HG03064 (cell line): ENCODE data around the gene CACNA1C.

Source experiments
- ATAC-seq: cut with Tn5 transposase; IDR thresholded peaks from one replicate; pipeline ENCODE4 v1.9.1; 2021; ENCODE audit warnings: low read depth; ENCODE audit not compliant: unreplicated experiment

The CACNA1C gene

DNA sequence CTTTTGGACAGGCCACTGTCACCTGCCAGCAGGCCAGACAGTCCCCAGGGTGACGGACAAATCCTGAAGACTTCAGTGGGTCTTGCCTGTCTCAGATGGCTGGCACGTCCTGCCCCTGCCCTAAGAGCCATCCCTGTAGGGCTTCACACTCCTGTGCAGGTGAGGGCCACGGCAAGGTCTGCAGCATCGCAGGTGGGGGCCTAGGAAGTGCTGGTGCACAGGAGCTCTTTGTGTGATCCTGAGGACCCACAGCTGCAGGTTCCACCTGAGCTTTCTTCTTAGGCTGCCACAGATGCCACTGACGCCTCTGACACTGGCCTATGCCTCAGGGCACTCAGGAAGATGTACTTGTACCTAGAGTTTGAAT lies 633.5 kb downstream of the CACNA1C start:
- no peak for ATAC-seq

DNA sequence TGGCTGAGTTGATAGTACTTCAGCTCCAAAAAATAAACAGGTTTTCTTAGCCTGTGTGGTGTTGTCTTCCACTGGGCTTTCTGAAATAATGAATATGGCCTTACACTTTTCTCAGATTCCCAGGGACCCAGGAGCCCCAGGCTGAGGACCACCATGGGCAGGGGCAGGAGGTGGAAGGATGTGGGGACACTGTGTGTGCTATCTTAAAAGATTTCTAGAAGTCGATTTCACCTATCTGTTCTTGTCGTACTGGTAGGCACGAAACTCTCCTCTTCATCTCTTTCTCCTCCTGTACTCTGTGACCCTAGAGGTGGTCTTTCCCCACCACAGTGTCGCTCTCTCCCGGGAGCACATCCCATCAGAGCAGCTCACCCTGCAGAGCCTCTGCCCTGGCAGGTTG lies 634.3 kb downstream of the CACNA1C start:
- no peak for ATAC-seq

DNA sequence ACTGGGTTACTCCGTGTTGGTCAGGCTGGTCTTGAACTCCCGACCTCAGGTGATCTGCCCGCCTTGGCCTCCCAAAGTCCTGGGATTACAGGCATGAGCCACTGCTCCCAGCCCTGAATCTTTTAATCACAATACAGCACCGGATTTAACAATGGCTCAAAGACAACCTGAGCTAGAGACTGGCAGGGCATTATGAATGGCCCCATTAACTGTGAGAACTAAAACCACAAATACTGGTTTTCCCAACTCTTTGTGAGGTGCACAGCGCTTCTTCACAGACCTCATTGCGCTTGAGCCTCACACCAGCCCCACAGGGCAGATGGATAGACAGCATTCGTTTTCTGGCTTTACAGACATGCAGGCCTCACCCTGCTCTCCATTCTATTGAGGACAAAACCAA lies 634.9 kb downstream of the CACNA1C start:
- no peak for ATAC-seq

DNA sequence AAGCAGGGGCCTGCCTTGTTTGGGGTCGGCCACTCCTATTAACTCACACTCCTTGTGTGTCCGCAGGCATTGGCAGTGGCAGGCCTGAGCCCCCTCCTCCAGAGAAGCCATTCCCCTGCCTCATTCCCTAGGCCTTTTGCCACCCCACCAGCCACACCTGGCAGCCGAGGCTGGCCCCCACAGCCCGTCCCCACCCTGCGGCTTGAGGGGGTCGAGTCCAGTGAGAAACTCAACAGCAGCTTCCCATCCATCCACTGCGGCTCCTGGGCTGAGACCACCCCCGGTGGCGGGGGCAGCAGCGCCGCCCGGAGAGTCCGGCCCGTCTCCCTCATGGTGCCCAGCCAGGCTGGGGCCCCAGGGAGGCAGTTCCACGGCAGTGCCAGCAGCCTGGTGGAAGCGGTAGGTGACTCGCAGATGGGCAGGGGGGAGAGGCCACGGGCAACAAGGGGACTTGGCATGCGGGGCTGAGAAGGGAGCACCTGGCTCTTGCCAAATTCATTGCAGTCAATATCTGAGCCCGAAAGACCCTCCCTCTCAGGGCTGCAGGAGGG lies 635.7 kb downstream of the CACNA1C start:
- no peak for ATAC-seq

DNA sequence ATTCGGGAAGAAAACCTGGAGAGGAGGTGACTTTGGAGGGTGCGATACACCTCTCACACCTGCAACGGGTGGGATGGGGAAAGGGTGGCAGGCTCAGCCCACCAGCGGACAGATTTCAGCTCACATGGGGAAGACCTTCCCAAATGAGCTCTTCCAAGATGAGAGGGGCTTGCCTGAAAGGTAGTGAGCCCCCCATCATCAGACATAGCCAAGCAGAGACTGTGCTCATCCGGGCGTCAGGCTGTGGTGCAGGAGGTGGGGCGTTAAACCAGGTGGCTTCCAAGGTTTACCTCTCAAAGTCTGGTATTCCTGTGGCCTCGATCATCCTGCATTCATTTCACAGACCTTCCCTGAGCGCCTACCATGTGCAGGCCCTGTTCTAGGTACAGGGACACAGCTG lies 636.6 kb downstream of the CACNA1C start:
- no peak for ATAC-seq

DNA sequence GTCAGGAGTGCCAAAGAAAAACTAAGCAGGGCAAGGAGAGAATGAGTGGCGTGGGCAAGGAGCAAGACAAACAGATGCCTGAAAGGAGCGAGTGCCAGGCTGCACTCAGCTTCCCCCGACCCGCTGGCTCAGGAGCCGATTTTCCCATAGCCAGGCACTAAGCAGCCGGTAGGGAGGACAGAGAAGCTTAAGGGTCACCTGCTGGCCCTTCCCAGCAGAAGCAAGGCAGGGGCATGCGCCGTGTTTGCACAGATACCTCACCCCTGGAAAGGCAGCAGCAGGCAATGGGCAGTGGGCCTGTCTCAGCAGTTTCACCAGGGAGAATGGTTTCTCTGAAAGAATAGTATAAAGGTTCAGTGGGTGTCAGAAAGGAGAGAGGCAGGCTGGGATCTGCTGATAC lies 637.1 kb downstream of the CACNA1C start:
- no peak for ATAC-seq

DNA sequence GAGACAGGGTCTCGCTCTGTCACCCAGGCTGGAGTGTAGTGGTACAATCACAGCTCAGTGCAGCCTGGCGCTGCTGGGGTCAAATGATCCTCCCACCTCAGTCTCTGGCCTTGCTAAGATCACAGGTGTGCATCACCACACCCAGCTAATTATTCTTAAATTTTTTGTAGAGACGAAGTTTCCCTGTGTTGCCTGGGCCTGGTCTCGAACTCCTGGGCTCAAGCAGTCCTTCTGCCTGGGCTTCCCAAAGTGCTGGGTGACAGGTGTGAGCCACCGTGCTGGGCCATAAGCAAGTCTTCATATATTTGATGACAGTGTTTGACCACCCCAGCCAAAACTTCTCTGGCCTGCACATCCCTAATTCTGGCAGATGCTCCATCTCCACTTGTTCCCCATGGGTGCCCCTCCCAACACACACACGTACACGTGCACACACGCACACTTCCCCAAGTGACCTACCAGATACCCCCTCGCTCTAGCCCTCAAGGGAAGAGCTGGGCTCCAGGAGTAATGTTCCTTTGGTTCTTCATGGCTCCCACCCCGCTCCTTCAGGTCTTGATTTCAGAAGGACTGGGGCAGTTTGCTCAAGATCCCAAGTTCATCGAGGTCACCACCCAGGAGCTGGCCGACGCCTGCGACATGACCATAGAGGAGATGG lies 637.7 kb downstream of the CACNA1C start:
- no peak for ATAC-seq

DNA sequence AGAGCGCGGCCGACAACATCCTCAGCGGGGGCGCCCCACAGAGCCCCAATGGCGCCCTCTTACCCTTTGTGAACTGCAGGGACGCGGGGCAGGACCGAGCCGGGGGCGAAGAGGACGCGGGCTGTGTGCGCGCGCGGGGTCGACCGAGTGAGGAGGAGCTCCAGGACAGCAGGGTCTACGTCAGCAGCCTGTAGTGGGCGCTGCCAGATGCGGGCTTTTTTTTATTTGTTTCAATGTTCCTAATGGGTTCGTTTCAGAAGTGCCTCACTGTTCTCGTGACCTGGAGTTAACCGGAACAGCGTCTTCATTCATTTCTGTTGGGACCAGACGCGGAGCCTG lies 638.2 kb downstream of the CACNA1C start:
- peak; percentile 23 for ATAC-seq

DNA sequence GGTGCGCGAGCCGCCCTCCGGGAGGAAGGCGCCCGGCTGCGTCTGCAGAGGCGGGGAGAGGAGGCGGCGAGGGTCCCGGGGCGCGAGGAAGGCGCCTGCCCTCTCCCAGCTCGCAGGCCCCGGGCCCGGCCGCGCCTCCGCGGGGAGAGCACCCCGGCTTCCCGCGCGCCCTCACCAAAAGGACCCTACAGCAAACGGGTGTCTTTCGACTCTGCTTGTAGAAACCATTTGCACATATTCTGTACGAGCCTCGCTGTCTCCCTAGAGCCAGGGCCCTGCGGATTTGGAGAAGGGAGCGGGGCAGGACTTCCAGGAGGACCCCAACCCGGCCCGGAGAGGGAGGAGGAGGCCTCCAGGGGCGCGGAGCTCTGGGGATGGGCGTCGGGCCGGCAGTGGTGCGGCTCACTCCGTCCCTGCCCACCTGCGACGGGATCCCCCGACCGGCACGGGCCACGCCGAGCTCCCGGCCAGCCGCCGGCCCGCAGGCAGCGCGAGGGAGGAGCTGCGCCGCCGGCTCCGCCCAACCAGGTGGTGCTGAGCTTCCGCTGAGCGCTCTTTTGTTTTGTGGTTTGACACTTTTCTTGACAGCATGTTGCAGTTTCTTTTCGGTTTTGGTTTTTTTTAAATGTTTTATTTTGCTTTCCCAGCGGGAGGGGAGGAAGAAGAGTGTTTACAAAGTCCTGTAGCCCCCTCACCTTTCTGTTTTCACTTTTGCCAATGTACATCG lies 638.7 kb downstream of the CACNA1C start:
- peak; percentile 69 for ATAC-seq

DNA sequence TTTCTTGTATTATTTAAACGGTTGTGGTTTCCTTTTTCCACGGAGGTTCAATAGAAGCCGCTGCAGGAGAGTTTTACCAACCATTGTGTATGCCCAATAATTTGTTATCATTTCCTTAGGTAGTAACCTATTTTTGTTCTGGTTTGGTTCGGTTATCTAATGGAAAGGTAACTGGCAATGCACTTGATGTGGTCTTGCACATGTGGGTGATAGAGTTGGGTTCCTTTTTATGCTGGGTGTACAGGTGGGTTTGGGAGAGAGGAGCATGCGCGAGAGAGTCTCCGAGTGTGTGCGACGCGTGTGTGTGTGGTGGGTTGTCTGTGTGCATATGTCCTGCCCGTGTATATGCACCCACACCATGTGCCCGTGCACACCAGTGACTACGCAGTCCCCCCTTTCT lies 639.3 kb downstream of the CACNA1C start:
- no peak for ATAC-seq

DNA sequence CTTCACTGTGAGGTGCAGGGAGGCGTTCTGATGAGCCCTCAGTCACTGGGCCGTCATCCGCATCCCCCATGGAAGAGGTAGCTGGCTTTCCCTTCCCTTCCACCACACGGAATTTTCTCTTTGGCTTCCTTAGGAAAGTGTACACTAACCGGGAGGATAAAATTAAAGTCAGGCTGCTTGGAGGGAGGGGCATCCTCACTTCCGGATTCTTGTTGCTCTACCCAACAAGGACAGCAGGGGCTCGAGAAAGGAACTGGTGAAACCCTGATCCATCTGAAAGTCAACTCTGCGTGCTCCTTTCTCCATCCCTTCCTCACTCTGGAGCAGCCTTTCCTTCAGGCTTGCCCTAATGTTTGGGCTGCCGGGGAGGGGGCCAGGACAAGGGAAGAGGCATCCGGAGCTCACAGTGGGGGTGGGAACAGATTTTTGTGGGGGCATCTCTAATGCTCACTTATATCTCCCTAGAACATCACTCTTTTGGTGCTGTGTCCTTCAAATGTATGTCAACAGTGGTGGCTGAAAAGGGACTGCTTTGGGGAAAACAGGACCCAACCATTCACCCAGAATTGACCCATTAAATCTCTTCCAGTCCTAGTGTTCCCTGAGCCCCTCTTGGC lies 640.6 kb downstream of the CACNA1C start:
- no peak for ATAC-seq

DNA sequence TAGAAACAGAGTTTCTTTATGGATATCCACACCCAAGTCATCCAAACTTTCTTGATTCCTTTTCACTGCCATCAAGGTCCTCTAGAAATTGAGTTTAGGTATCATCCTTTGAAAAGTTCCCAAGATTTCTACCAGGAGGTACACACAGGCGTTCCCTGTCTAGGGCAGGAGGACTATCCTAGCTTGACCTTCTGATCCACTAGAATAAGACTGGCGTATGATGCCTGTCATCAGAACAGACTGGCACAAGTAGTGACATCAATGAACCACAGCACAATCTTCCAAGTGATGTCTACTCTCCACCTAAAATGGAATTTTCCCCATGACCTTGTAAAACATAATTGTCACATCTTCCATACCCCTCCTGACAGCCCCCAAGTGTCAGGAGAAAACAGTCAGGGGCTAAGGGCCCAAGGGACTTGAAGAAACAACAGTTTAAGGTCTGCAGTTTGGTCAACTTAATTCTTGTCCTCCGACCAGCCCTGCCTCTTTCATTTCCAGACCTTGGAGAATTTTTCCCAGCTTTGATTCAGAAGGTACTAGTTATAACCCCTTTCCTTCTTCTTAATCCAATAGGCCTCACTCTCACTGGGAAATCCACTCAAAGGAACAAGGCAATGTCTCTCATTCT lies 641.3 kb downstream of the CACNA1C start:
- ATAC-seq: no peak

DNA sequence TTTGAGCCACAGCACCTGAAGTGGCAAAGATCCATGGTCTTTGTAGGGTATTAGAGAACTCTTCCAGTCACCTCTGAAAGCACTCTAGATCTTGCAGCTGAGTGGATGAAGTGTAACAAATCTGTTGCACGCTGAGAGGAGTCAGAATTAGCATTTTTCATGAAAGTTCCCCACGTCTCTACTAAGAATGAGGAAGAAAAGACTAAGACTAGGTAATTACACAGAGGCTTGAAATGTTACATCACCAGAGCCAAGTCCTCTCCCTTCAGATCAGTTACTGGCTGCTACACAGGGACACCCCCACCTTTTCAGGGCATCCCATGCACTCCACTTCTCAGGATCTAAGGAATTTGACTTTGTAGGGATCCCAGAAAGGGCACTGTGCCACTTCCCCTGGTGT lies 643.3 kb downstream of the CACNA1C start:
- no peak for ATAC-seq

DNA sequence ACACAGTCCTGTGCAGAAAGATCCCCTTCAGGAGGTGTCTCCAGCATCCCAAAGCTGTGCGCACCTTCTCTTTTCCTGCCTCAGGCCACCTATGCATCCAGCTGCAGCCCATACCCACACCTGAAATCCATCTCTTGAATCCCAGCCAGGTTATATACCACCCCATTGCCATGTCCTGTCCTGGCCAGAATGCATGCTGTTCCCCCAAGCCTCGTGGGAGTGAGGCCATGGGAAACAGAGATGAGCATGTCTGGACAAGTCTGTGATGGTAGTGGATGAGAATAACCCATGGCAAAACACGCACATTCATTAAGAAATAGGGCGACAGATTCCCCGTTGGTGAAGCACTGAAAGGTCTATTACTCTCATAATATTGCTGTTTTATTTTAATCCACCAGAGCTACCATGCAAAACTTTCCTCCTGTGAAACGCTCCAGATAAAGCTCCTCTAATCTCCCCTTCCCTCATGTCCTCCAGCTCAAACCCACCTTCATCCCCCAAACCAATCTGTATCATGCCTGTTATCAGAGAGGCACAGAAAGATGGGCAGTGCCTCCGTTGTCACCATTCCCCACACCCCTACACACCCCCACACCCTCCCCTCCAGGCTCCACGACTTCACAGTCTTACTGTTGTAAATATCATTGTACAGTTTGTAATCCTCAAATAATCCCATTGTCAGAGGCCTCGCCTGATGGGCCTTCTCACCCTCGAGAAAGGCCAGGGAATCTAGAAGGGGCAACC lies 644.4 kb downstream of the CACNA1C start:
- no peak for ATAC-seq

DNA sequence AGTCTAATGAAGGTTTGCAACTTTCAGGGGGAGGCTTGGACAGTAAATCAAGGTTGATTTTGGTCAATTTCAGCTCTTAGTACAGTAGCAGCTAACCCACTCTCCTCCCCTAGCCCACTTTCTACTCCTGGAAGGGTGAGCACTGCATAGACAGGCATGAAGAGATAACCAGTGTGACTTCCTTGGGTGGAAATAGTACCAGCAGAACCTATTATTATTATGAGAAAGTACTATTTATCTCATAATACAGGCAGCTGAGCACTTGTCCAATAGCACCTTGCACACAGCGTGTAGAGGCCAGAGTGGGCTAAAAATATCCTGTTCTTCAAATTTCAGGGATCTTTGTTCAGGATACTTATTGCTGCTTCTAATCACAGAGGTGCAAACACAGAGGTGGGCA lies 645.8 kb downstream of the CACNA1C start:
- ATAC-seq: no peak

DNA sequence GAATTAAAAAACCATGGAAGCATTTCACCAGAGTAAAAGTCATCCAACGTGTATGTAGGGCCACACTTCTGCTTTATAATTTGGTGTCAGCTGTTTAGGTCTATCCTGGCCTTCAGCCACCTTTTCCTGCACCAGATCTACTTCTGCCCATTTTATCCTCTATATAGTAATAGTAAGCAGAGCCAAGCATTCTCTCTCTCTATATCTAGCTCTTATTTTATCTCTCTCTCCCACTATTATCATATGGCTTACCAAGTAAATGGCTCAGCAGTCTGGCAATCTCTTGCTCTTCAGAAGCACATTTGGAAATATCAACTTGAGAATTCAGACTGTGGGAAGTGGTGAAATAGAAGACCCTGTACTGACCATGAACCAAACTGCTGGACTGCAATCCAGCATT lies 657.9 kb downstream of the CACNA1C start:
- no peak for ATAC-seq

DNA sequence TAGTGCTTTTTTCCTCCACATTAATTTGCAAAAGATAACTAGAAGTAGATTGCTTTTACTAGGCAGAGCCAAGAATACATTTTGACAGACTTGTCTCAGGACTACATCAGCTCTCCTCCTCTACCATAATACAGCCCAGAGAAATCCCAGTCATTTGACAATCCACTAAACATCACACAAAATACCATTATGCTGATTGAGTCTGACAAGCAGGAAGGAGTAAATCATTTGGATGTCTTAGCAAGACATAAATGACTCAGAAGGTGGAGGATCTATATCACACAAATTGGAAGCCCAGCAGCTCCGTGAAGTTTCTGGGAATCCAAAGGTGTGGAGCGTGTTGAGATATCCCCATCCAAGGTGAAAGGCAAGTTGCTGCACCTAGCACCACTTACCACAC lies 666.6 kb downstream of the CACNA1C start:
- no peak for ATAC-seq

DNA sequence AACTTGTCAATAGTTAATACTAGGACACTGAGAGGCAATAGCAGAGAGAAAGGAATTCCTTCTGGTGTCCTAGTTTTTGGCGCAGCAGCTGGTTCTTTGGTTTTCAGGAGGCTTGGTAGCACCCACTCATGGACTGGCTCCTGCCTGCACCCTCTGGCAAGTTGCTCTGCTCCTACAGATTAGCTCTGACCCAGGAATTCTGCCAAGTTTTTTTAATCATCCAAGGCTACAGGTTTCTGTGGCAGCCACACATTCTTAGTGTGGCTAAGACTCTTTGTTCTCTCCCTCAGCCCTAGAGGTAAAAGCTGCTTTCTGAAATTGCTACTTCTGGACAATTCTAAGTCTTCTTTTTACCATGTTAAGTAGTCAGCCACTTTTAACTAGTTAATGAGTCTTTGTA lies 670.0 kb downstream of the CACNA1C start:
- ATAC-seq: no peak

DNA sequence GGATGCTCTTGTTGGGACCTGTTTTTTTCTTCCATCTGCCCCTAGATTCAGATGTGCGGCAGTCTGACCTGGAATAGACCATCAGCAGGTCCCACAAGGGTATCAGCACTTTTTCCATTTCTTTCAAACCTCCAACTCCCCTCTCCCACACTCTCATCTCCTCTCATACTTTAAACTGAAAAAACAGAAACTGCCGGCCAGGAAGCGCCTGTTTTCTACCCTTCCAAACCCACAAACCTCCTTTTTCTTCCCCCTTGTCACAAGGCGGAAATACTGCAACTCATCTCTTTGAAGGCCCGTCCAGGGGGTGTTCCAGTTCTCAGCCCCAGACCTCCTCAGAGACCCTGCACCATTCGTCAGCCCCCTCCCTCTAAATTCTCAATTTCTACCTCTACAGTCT lies 679.5 kb downstream of the CACNA1C start:
- no peak for ATAC-seq

DNA sequence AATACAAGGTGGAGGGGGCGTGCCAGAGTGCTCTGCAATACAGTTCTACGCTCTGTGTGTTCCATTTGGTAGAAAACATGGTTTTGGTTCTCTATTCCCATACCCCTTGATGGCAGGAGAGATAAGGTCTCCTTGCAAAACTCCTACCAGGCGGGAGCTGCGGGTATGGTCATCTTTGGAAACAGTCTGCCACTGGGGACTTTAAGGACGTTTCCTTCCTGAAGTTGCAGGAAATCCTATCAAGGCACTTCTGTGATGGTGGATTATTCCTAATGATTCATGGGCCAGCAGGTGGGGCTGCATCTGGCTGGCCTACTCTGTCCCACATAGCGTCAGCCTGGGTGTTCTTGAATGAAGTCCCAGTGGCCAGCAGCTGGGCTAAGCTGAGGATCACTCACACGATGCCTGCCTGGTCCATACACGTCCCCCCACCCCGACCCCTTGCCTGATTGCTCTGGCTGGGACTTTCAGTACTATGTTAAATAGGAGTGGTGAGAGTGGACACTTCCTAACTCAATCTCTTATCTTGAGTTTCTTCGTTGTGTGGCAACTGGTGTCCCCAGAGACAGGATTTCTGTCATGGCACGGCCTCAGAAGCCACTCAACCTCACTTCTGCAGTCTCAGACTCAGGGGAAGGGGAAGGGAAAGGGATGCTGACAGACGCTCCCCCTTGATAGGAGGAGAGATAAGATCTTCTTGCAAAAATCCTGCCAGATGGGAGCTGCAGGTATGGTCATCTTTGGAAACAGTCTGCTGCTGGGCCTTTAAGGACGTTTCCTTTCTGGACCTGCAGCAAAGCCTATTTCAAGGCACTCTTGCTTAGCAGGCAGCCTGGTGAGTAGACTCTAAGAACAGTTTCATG lies 680.9 kb downstream of the CACNA1C start:
- ATAC-seq: no peak
